ENCODE results near the gene SMAD2.

GRCh38 chr18:47932603-47933002 lies 2.1 kb upstream of the SMAD2 start:
- TF ChIP-seq POLR2AphosphoS5 (IDR thresholded peaks at IDR 0.05) (no peak), CTCF (IDR thresholded peaks at IDR 0.05) (no peak), POLR2A (IDR thresholded peaks at IDR 0.05) (no peak), EP300 (IDR thresholded peaks at IDR 0.05) (no peak)

Measured in sigmoid colon (tissue), 4 donors.